TTC549 (cell line): ENCODE results near the gene SPC24.
A peak's percentile ranks its signal among the peaks of the same experiment; 100 is the strongest.

Experiments used
- FAIRE-seq: peaks from 2 replicates; lab custom pipeline; 2012; peaks lifted over from hg19 to GRCh38; lab: Jason Lieb, UNC

Gene SPC24, protein sequence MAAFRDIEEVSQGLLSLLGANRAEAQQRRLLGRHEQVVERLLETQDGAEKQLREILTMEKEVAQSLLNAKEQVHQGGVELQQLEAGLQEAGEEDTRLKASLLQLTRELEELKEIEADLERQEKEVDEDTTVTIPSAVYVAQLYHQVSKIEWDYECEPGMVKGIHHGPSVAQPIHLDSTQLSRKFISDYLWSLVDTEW

DNA sequence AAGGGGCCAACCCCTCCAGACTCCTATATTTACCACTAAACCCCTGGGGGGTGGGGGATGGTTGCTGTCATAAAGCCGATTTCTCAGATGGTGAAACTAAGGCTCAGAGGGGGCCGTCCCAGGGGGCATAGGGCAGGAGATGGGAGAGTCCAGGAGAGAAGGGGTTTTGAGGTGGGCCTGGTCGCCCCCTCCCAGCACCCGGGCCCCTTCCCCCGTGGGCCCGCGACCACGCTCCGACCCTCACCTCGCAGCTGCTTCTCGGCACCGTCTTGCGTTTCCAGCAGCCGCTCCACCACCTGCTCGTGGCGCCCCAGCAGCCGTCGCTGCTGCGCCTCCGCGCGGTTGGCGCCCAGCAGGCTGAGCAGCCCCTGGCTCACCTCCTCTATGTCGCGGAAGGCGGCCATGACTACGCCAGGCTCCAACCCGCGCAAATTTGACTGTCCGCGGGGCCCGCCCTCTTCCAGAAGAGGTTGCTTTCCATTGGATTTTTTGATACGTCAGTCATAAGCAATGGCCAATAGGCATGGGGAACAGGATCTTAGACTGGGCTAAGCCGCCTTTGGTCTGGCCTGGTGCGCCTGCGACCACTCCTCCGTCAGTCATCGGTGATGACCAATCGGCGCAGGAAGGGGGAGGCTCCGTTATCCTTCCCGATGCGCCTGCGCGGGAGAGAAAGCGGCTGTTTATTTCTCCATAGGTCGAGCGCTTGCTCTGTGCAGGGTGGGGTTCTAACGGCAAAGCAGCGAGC lies at the start of gene SPC24:
SPC24 (minus strand) TSS at position 410 of the 748 bp plus-strand sequence; CDS start at position 404, 6 bp downstream.
- FAIRE-seq = peak; percentile 94

DNA sequence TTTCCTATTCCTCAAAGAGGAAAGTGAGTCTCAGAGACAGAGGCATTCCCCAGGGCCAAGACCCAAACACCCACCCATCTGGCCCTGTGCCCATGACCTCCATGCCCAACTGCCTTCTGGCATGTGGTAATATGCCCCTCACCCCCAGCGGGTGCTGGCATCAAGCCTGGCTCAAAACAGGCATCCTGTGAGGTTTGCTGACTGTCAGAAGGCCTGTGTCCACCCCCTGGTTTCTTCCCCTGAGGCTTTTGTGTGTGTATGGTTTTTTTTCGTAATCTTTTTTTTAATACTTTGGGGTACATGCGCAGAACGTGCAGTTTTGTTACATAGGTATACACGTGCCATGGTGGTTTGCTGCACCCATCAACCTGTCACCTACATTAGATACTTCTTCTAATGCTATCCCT lies 49.4 kb upstream of the SPC24 start:
- no peak for FAIRE-seq

DNA sequence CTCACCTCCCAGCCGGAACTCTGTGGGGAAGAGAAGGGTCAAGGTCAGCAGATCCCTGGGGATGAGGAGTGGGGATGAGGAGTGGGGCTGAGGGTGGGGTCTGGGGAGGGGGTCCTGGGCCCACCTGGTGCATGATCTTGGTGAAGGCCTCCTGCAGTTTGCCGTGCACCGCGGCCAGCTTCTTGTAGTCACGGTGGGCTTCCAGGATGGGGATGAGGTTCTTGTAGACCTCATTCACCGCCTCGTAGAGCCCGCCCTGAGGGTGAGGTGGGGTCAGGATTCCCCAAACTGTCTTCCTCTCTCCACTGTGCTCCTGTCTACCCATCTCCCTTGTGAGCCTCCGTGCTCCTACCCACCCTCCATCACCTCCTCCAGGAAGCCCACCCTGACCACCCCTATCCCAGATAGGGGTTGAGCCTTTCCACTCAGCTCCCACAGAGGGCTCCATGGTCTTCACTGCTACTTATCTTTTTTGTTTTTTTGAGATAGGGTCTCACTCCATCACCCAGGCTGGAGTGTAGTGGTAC lies 48.6 kb upstream of the SPC24 start:
- no peak for FAIRE-seq

DNA sequence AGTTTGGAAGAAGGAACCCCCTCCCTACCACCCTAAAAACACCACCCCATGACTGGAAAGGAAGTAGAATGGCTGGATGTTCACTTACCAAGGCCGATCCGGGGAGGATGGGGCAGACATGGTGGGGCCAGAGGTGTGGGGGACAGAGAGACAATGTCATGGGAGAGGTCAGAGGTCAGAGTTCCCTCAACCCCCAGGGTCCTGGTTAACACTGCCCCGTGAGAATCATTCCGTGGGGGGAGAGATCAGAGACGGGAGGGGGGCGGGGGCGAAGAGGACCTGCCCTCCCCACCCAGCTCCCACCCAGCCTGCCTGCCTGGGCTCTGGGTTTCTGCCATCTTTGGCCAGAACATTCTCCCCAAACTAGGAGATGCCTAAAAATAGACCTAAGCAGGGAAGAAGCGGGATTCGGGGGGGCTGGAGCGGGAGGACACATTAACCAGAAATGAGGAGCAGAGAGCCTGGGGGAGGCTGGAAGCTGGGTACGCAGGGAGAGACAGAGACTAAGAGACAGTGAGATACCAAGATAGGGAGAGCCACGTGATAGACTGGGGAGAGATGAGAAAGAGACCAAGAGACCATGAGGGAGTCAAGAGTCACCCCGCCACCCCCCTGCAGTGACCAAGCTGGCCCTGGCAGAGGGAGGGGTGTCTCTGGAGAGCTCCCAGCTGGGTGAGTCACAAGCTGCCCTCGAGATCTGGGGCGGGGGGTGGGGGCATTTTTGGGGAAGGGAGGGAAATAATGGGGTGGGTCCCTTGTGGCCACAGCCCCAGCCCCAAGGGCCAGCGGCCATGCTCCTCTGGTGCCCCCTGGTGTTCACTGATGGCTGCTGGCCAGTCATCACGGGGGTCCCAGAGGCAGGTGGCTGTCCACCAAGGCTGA lies 47.9 kb upstream of the SPC24 start:
- no peak for FAIRE-seq

DNA sequence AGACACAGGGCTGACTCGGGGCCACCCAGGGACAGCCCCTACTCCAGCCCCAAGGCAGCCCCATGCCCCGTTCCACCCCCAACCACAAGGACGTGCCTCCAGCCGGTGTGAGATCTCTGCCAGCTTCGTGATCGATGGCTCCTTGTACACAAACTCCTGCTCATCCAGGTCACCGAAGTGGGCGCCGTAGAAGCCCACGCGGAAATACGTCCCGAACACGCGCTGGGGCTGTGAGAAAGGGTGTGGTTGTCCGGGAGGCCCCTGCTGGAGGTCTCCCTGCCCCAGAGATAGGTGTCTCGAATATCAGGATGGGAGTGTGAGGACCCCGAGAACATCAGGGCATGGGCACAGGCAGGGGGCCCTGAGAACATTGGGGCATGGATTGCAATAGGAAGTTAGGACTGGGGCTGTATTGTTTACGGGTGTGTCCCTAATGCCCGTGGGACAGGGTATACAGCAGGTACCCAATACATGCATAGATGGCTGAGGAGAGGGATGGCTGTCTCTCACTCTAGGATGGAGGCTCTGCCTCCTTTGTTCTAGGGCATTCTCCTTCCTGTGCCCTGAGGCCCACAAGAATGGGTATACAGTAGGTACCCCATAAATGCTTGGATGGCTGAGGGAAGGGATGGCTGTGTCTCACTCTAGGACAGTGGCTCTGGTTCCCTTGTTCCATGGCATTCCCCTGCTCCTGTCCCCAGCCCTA lies 47.1 kb upstream of the SPC24 start:
- no peak for FAIRE-seq

DNA sequence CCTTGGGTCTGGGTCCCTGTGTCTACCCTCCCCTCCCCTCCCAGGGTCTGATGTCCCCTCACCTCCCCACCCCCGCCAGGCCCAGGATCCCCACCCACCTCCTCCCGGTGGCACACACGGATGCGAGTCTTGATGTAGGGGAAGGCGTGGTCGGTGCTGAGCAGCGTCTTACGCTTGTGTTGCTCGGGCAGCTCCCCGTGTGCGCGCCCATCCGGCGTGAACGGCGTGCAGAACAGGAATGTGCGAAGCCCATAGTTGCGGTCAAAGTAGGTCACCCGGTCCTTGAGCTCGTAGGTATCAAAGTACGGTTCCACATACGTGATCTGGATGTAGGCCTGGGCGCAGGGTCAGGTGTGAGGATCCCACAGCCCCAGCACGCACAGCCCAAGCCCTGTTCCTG lies 46.2 kb upstream of the SPC24 start:
- FAIRE-seq = no peak

DNA sequence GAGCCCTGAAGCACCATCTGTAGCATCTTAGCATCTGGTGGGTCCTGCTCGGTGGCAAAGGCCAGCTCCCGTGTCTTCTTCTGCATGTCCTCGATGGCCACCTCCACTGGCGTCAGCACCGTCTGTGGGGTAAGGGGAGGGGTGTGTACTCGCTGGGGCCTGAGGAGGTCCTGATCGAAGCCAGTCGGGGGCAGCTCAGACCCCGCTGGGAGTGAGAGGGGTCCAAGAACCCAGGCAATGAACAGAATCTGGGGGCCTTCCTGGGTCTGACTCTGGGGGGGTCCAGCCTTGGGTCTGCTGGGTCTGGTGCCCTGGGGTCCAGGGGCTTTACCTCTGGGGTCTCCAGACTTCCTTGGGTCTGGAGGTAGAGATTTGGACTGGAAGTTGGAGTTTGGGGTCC lies 45.3 kb upstream of the SPC24 start:
- no peak for FAIRE-seq

DNA sequence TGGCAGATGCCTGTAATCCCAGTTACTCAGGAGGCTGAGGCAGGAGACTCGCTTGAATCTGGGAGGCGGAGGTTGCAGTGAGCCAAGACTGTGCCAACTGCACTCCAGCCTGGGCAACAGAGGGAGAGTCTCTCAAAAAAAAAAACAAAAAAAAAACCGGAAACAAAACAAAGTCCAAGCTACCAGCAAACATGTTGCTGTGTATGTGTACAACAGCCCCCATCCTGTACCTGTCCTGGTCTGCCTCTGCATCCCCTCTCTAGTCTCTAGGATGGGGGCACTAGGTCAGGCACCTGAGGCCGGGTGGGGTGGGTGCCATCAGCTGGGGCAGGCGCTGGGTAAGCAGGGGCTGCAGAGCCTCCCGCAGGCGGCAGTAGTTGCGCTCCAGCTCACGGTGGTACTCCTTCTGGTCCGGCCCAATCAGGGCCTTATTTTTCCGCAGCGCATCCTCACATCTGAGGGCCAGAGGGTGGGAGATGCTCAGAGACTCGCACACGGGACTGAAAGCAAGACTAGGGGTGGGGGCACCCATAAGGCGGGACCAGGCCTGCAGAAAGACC lies 44.5 kb upstream of the SPC24 start:
- FAIRE-seq = no peak

DNA sequence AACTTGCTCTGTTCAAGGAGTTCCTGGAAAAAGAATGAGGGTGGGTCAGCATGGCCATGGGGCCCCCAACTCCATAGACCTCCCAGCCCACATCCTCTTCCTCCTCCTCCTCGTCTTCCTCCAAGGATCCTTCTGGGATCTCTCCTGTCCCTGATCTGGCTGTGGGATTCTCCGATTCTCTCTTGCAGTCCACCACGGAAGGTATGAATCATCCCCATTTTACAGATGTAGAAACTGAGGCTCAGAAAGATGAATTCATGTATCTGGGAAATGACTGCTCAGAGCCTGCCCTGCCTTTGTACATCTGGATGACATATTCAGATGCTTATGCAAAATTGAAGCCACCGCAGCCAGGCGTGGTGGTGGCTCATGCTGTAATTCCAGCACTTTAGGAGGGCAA lies 43.9 kb upstream of the SPC24 start:
- no peak for FAIRE-seq

DNA sequence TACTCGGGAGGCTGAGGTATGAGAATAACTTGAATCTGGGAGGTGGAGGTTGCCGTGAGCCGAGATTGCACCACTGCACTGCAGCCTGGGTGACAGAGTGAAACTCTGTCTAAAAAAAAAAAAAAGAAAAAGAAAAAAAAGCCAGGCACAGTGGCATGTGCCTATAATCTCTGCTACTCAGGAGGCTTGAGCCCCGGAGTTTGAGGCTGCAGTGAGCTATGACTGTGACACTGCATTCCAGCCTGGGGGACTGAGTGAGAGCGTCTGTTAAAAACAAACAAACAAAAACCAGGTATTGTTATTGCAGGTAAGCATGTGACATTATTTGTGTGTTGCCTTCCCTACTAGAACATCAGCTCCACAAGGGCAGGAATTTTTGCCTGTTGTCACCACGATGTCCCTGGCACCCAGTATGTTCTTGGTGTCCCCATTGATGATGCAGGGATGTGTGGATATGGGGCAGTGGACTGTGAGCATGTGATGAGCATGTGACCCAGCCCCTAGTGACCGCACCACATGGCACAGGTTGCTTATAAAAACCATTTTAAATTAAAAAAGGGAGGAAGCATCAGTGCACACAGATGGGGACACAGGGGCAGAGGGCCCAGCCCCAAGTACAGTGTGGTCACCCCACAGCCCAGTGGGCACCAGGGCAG lies 43.3 kb upstream of the SPC24 start:
- FAIRE-seq = no peak

DNA sequence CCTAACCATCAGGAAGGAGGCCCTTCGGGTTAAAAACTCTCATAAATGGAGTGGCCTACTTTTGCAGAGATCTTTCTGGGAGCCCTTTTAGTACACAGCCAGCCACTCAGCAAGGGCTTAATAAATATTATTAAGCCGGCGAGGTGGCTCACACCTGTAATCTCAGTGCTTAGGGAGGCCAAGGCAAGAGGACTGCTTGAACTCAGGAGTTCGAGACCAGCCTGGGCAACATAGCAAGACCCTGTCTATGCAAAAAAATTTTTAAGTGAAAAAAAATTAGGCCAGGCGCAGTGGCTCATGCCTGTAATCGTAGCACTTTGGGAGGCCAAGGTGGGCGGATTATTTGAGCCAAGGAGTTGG lies 42.6 kb upstream of the SPC24 start:
- no peak for FAIRE-seq

DNA sequence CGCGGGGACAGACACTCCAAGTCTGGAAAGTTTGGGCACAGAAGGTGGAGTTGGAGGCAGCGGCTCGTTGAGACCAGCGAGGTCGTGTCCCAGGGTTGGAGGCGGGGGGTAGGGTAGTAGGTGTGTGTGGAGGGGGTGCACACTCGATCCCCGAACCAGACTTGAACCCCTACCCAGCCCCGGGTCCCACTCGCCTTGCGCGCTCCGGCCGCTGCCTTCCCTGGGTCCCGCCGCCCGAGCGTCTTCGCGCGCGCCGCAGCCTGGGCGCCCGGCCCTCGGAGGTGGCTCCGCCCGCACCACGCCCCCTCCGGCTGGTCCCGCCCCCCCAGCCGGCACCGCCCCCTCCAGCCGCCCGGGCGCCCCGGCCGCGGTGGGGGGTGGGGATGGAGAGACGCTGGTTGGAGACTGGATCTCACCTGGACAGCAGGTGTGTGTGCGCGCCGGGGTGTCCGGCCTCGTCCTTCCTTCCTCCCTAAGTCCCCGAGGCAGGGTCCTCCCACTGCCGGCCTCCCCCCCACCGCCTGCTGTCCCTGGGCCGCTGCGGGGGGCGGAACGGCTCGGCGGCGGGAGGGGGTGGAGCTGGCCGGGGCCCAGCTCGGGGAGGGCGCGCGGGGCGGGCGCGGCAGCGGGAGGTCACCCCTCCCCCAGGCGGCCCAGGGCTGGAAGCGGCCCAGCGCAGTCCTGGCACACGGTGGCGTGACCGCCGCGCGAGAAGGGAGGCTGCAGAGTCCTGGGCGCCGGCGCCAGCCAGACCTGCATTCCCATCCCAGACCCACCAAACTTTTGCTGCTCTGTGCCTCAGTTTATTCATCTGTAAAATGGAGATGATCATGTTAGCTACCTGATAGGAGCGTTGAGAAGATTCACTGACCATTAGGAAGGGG lies 42.0 kb upstream of the SPC24 start, which contains the start of gene KANK2:
KANK2 (minus strand) TSS at position 255 of the 884 bp plus-strand sequence. CDS start 3,034 bp downstream, outside the sequence.
- no peak for FAIRE-seq

DNA sequence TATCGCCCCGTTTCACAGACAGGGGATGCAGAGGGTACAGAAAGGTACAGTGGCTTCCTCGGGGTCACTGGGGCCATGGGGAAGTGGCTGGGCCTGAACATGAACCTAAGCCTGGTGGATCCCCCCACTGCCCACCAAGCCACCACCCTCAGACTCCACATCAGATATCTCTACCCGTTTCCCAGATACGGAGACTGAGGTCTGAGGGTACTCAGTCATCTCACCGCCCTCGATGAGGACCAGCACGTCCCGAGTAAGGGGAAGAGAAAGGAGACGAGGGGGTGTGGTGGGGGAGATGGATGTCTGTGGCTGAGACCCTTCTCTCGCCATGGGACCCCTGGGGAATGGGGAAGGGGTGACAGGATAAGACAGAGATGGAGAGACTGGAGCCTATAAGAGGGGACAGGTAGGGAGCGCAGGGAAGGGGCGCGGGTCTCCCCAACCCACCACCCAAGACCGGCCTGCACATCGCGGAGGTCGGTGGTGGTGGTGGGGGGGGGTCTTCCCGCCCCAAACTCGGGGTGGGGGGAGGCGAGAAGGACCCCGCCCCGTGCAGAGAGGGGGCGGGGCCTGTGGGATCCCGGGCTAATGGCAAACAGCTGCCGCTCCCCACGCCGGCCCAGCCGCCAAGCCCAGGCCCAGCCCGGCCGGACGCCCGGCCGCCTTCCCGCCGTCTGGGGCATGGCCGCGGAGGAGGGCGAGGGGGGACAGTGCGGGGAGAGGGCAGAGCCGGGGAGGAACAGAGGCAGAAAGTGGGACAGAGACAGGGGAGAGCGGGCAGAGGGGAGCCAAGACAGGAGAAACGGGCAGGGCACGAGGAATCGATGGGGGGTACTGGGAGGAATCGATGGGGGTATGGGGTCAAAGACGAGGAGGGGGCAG lies 41.1 kb upstream of the SPC24 start:
- no peak for FAIRE-seq

DNA sequence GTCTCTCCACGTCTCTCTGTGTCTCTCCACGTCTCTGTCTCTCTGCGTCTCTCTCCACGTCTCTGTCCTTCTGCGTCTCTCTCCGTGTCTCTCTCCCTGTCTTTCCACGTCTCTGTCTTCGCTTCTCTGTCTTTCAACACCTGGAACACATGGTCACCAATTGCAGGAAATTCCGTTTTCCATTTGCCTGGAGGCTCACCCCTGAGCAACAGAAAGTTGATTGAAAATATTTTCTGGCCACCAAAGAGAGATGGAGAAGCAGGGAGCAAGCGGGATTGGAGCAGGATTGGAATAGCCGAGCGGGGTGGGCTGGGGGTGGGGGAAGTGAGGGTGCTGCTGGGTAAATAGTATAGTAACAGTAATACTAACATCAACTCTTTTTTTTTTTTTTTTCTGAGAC lies 40.1 kb upstream of the SPC24 start:
- FAIRE-seq = no peak

DNA sequence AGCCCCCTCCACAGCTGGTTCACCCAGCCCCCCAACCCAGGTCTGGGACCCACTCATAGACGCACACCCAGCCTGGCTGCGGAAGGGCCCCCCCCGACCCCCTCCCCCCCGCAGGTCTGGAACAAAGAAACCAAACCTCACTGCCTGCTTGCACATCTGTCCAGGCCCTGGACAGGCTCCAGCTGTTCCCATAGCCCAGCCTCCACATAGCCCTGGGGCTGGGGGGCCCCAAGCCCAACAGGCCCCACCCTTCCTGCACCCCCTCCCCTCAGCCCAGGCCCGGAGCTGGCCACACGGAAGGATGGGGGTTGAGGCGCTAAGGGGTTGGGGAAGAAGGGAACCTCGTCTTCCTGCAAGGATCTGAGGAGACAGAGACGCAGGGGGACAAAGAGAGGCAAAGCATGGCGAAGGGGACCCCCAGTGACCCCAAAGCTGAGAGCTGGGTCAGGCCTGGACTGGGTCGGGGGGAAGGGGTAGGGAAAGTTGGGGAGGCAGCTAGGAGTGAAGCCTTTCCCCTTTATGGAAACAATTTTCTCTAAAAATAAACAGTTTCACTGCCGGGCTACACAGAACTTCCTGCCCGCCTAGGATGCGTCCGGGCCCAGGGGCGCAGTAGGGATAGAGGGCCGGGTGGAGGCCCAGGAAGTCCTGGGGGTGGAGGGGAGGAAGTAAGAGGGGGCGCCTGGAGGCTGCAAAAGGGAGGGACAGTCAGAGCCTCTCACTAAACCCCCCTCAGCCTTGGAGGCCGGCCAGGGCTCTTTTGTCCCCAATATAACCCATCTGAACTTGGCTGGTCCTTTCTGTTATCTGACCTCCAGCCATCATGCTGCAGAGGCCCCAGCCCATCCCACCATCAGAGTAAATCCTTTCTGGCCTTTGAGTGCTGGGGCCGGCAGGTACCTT lies 39.3 kb upstream of the SPC24 start:
- FAIRE-seq = no peak

DNA sequence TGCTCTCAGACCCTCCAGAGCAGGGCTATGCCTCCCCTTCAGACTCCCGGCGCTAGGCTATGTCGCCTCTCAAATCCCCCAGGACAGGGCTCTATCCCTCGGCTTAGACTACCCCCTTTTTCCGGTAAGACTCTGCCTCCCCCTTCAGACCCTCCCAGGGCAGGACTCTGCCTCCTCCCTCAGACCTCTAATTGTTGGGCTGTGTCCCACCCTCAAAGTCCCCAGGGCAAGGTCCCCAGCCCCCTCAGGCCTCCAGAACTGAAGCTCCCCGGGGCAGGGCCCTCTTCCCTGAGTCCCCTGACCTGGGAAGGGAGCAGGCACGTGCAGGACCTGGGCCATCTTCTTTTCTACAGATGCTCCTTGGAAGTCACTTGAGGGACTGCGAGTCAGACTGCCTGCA lies 38.6 kb upstream of the SPC24 start:
- FAIRE-seq = no peak

DNA sequence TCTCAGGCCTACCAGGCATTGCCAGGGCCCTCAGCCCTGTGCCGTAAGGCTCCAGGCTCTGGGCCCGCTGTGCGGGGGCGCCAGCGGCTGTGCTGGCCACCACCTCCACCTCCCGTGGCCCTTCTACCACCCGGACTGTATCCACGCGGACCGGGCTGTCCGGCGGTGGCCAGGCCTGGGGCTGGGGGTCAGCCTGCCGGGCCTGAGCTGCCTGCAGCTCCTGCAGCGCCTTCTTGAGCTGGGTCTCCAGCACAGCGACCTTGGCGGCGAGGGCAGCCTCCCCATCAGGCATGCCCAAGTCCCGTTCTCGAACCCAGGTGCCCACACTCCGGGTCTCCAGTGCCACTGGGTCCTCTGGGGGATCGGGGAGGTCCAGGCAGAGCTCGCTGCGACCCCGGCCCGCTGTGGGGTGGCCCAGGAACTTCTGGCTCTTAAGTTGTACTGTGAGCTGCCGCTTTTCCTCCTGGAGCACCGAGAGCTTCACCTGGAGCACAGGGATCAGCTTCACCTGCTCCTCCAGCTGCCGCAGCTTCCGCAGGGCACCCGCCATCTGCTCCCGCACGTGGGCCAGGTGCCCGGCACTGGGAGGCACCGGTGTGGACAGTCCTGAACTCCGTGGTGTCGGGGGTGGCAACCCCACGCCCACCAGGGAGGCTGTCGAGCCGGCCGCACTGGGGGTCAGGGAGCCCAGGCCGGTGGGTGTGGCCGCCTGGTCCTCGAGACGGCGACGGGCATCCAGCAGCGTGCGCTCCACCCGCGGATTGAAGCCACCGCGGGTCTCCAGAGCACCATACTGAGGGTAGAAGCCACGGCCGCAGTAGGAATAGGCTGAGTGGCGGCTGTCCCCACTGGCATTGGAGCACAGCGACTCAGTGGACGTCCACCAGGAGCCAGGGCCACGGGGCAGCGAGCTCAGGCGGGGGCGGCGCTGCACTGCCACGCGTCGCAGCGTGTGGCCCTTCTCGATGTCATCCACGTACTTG lies 37.7 kb upstream of the SPC24 start:
- FAIRE-seq = no peak
